B cell (primary cell): ENCODE results near the gene ACAP2. TPM values are rescaled to one million over a fixed set of nuclear protein-coding genes. Genes with fewer than 3 reads are reported as not detected.

ENCODE experiments used
- ATAC-seq: fragments of 200-7000 bp; cut with Tn5 transposase; one replicate; pipeline ENCODE4 v1.10.0; 2021; ENCODE audit warnings: low read depth, mild to moderate bottlenecking, moderate number of reproducible peaks, moderate library complexity
- CTCF ChIA-PET: fragments of 350-600 bp; sonication (Branson Sonifier 250); formaldehyde crosslinking; loops from one replicate; lab custom pipeline; 2021; ENCODE audit warnings: antibody characterized with exemption, inconsistent platforms; lab: Charles Lee
- POLR2A ChIA-PET: fragments of 350-600 bp; sonication (Branson Sonifier 250); formaldehyde crosslinking; loops from one replicate; lab custom pipeline; 2021; ENCODE audit warnings: antibody characterized with exemption; lab: Charles Lee
- DNase-seq: peaks from one replicate; pipeline ENCODE4 v3.0.0; 2013
- H2AFZ ChIP-seq: 2 replicates; pipeline ENCODE4 v1.6.1; 2012; ENCODE audit warnings: mild to moderate bottlenecking, low read depth, low read length; ENCODE audit not compliant: insufficient read depth, poor library complexity, severe bottlenecking
- H3K27ac ChIP-seq, 2 donors: 1 replicate in 1 of 2; 2 replicates in 1 of 2; pipeline ENCODE4 v1.5.1; 2012 to 2013; ENCODE audit warnings: low read length in 2 of 2, mild to moderate bottlenecking in 2 of 2, moderate library complexity in 1 of 2
- H3K27me3 ChIP-seq, 4 experiments: fragments of 200-600 bp in 1 of 4; sonication (generic) in 1 of 4; replicated peaks in 1 of 4; 1 replicate in 2 of 4; 2 replicates in 2 of 4; pipeline versions ENCODE4 v1.6.1 to v1.7.0; 2013 to 2016; ENCODE audit warnings: low read length in 3 of 4, mild to moderate bottlenecking in 2 of 4, mixed read lengths in 1 of 4, moderate library complexity in 1 of 4; ENCODE audit not compliant: insufficient read depth in 4 of 4, control insufficient read depth in 3 of 4; ENCODE audit errors: control extremely low read depth in 1 of 4
- H3K36me3 ChIP-seq, 2 experiments: replicated peaks in 1 of 2; 1 replicate in 1 of 2; 2 replicates in 1 of 2; pipeline versions ENCODE4 v1.6.1 to v1.7.1; 2013; ENCODE audit warnings: low read length in 1 of 2; ENCODE audit not compliant: insufficient read depth in 2 of 2, control insufficient read depth in 1 of 2; ENCODE audit errors: control extremely low read depth in 1 of 2, extremely low read depth in 1 of 2
- H3K4me1 ChIP-seq, 2 donors: fragments of 200-600 bp in 1 of 2; sonication (generic) in 1 of 2; 1 replicate in 1 of 2; 2 replicates in 1 of 2; pipeline versions ENCODE4 v1.5.1 to v1.6.1; 2013 to 2017; ENCODE audit warnings: low read length in 2 of 2; ENCODE audit not compliant: control insufficient read depth in 2 of 2, insufficient read depth in 2 of 2
- H3K4me2 ChIP-seq: replicated peaks from 2 replicates; pipeline ENCODE3; 2012; ENCODE audit warnings: mild to moderate bottlenecking, low read depth, low read length; ENCODE audit not compliant: poor library complexity, severe bottlenecking
- H3K4me3 ChIP-seq, 5 experiments: fragments of 200-600 bp in 1 of 5; sonication (generic) in 1 of 5; 1 replicate in 3 of 5; 2 replicates in 2 of 5; pipeline versions ENCODE4 v1.5.1 to v1.7.0; 2011 to 2016; ENCODE audit warnings: low read length in 4 of 5, mild to moderate bottlenecking in 4 of 5, low read depth in 2 of 5, control low read depth in 1 of 5, moderate library complexity in 1 of 5; ENCODE audit not compliant: insufficient read depth in 1 of 5; ENCODE audit errors: control extremely low read depth in 1 of 5, extremely low read depth in 1 of 5
- H3K79me2 ChIP-seq: fragments of 200-600 bp; sonication (generic); one replicate; pipeline ENCODE4 v1.6.0; 2016; ENCODE audit warnings: low read length; ENCODE audit not compliant: control insufficient read depth, insufficient read depth
- H3K9ac ChIP-seq: fragments of 200-600 bp; sonication (generic); 2 replicates; pipeline ENCODE4 v1.6.1; 2017; ENCODE audit warnings: mild to moderate bottlenecking, low read length, moderate library complexity
- H3K9me3 ChIP-seq, 3 donors: one replicate each; pipeline versions ENCODE4 v1.6.1 to v1.7.1; 2013; ENCODE audit warnings: low read length in 2 of 3; ENCODE audit not compliant: control insufficient read depth in 2 of 3, insufficient read depth in 1 of 3; ENCODE audit errors: control extremely low read depth in 1 of 3
- H4K20me1 ChIP-seq: 2 replicates; pipeline ENCODE4 v1.6.0; 2012; ENCODE audit warnings: mild to moderate bottlenecking, low read length; ENCODE audit not compliant: insufficient read depth, control insufficient read depth, poor library complexity, severe bottlenecking
- H3K27ac Mint-ChIP-seq: one replicate; pipeline ENCODE4 v1.8.0; 2021; ENCODE audit warnings: mixed read lengths
- H3K27me3 Mint-ChIP-seq: one replicate; pipeline ENCODE4 v1.8.0; 2021; ENCODE audit warnings: mixed read lengths
- H3K4me1 Mint-ChIP-seq: one replicate; pipeline ENCODE4 v1.8.0; 2021; ENCODE audit warnings: mixed read lengths
- H3K4me3 Mint-ChIP-seq: one replicate; pipeline ENCODE4 v1.8.0; 2021; ENCODE audit warnings: mixed read lengths
- H3K9me3 Mint-ChIP-seq: one replicate; pipeline ENCODE4 v1.8.0; 2022; ENCODE audit warnings: mixed read lengths; ENCODE audit not compliant: insufficient read depth
- EZH2 ChIP-seq: IDR thresholded peaks from 2 replicates; pipeline ENCODE4 v1.6.1; 2012; ENCODE audit warnings: borderline replicate concordance, low read depth, mild to moderate bottlenecking, moderate library complexity, low read length; ENCODE audit not compliant: insufficient read depth, poor library complexity, severe bottlenecking
- WGBS: methylation state at CpG from one replicate; pipeline ENCODE4 v1.1.5; 2013; ENCODE audit warnings: missing lambda C conversion rate; ENCODE audit not compliant: insufficient coverage; 5-methylcytosine and 5-hydroxymethylcytosine counted together
- intact Hi-C: fragments of 100-400 bp; cut with micrococcal nuclease; formaldehyde crosslinking; loops from one replicate; pipeline ENCODE4 v1.10.0; 2022
- polyA plus RNA-seq: library from polyadenylated mRNA; depleted of rRNA; stranded (reverse); fragments of >200 nt; gene quantifications from 2 replicates; pipeline ENCODE4 v1.2.3, GENCODE V29; 2012
- total RNA-seq, 2 donors: library from RNA; stranded (reverse); fragments of 120-200 nt in 1 of 2; gene quantifications; 1 replicate in 1 of 2; 2 replicates in 1 of 2; pipeline versions ENCODE4 v1.2.3 to v1.2.4, GENCODE V29; 2013 to 2022
- TF ChIP-seq, protein P1 (sequence below): fragments of 200-600 bp; IDR thresholded peaks from one replicate; pipeline ENCODE4 v1.8.0; 2022; ENCODE audit warnings: antibody characterized with exemption, mild to moderate bottlenecking

Gene ACAP2
- total and polyA plus RNA-seq, 2 donors (not counting 1 experiment from before 2014, with no cell fraction given) = 18.6 to 113 TPM

DNA sequence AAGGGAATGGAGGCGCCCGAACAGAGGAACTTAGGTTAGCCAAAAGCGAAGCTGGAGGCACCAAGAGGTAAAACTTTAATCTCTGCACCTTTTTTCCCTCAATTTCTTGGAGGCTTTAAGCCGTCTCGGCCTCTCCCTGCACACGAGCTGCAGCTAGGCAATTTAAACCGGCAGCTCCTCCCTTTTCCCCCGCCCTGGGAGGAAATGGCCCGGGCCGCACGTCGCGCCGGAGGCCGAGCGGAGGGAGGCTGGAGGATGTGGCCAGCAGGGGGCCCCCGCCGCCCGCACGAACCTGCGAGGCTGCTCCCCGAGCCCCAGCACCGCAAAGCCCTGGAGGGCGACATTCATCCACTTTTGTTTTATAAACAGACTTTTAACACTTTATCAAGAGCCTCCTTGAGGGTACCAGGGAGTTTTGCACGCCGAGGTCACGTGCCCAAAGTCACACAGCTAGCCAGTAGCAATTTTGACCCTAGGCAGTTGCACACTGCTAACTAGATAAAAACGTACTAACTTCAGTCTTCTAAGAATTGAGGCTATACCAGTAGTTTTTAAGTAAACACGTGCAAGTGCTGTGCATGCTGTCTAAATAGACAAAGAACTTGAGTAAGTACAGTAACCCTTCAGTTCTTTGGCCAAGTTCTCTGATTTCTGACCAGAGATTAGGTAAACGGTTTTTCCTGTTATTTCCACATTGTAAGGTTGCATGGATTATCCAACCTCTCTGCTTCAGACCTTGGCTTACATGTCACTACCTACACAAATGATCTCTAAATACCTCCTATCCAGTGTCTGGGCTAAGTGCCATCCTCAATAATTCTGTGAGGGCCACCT, 171.2 kb downstream of the ACAP2 start:
- Histone ChIP-seq H2AFZ (peak overlapping the region; percentile 79), H4K20me1 (no peaks in the 10 kb centered on the region), H3K27ac (peak overlapping the region; percentile 19 to 52), H3K4me3 (peak overlapping the region; percentile 76 to 90 (median 84)), H3K9ac (peak overlapping the region; percentile 71), H3K27me3 (no peaks in the 10 kb centered on the region), H3K9me3 (no peaks in the 10 kb centered on the region), H3K36me3 (no peaks in the 10 kb centered on the region), H3K79me2 (no peaks in the 10 kb centered on the region), H3K4me1 (peaks cover 17 to 18% of the 10 kb centered on the region in 2 donors), H3K4me2 (peak overlapping the region; percentile 83)
- TF ChIP-seq, protein P1, sequence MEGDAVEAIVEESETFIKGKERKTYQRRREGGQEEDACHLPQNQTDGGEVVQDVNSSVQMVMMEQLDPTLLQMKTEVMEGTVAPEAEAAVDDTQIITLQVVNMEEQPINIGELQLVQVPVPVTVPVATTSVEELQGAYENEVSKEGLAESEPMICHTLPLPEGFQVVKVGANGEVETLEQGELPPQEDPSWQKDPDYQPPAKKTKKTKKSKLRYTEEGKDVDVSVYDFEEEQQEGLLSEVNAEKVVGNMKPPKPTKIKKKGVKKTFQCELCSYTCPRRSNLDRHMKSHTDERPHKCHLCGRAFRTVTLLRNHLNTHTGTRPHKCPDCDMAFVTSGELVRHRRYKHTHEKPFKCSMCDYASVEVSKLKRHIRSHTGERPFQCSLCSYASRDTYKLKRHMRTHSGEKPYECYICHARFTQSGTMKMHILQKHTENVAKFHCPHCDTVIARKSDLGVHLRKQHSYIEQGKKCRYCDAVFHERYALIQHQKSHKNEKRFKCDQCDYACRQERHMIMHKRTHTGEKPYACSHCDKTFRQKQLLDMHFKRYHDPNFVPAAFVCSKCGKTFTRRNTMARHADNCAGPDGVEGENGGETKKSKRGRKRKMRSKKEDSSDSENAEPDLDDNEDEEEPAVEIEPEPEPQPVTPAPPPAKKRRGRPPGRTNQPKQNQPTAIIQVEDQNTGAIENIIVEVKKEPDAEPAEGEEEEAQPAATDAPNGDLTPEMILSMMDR = peak; percentile 83
- no peak for TF ChIP-seq EZH2
- Mint-ChIP-seq H3K27ac (peak overlapping the region; percentile 88), H3K4me1 (peaks cover 19% of the 10 kb centered on the region), H3K4me3 (peak overlapping the region; percentile 91), H3K27me3 (no peaks in the 10 kb centered on the region), H3K9me3 (no peaks in the 10 kb centered on the region)
- DNase-seq (peak; percentile 91), ATAC-seq (peak; percentile 70)
- CTCF ChIA-PET = interaction anchor here (0.6 to 10.2 kb wide), 35 partner anchors 10 to 644 kb away, joined by 3 to 203 read pairs (median 4); partner anchors contain the start of genes ACAP2, FAM43A, LSG1 and PPP1R2
- WGBS = 0% methylated on average over 27 of the region's 30 CpGs
- intact Hi-C loops = loop anchor here (1.0 to 10.0 kb wide), 10 partner anchors 11 to 599 kb away; partner anchors contain the start of genes ACAP2, LSG1 and PPP1R2
- POLR2A ChIA-PET = interaction anchor here (0.6 to 1.8 kb wide), 10 partner anchors 117 to 1801 kb away, joined by 3 to 7 read pairs (median 4); partner anchors contain the start of genes ACAP2 and LSG1
